HFFc6 (cell line): ENCODE data around the gene MYO1A. TPM values are rescaled to one million over a fixed set of nuclear protein-coding genes. Genes with fewer than 3 reads are reported as not detected.
A peak's percentile ranks its signal among the peaks of the same experiment; 100 is the strongest.

Experiments
- DNase-seq: peaks from one replicate; pipeline ENCODE4 v3.0.0-alpha.2; 2018
- H3K27ac Mint-ChIP-seq: 2 replicates; pipeline ENCODE4 v1.8.0; 2020; ENCODE audit warnings: mild to moderate bottlenecking, mixed read lengths
- H3K27me3 Mint-ChIP-seq: 2 replicates; pipeline ENCODE4 v1.8.0; 2021; ENCODE audit warnings: mild to moderate bottlenecking, moderate library complexity, mixed read lengths; ENCODE audit not compliant: insufficient read depth
- H3K36me3 Mint-ChIP-seq: 2 replicates; pipeline ENCODE4 v1.8.0; 2021; ENCODE audit warnings: low read depth, mixed read lengths
- H3K4me1 Mint-ChIP-seq: 2 replicates; pipeline ENCODE4 v1.8.0; 2020; ENCODE audit warnings: low read depth, mixed read lengths
- H3K4me3 Mint-ChIP-seq: 2 replicates; pipeline ENCODE4 v1.8.0; 2020; ENCODE audit warnings: mild to moderate bottlenecking, moderate library complexity, mixed read lengths
- H3K9me3 Mint-ChIP-seq: 2 replicates; pipeline ENCODE4 v1.8.0; 2020; ENCODE audit warnings: mild to moderate bottlenecking, mixed read lengths
- CTCF ChIP-seq: fragments of 200-600 bp; sonication (generic); IDR thresholded peaks from 2 replicates; pipeline ENCODE4 v1.5.0; 2021; ENCODE audit warnings: antibody characterized with exemption, mild to moderate bottlenecking
- total RNA-seq, 6 experiments: library from RNA; stranded (reverse); fragmentation: NEBNext Ultra II Directional; extraction: Animal tissue kit (Norgen Biotek cat#: 25700); gene quantifications; 2 replicates in 1 of 6; 3 replicates in 5 of 6; pipeline ENCODE4 v1.2.3, GENCODE V29; 2021

The MYO1A gene
- total RNA-seq, 6 experiments from 2014 or later = 0.23 TPM; not detected in 5

GRCh38 chr12:56991319-56992246 is 58.3 kb downstream of the MYO1A start:
- Mint-ChIP-seq H3K27me3 (peaks cover 10% of the 10 kb centered on the region), H3K9me3 (no peaks in the 10 kb centered on the region), H3K36me3 (no peaks in the 10 kb centered on the region; the same call in 1 of the 2 replicates), H3K4me3 (no peak overlapping the region), H3K27ac (no peak overlapping the region), H3K4me1 (peaks cover 36% of the 10 kb centered on the region)
- TF ChIP-seq CTCF = no peak
- DNase-seq = no peak

DNA sequence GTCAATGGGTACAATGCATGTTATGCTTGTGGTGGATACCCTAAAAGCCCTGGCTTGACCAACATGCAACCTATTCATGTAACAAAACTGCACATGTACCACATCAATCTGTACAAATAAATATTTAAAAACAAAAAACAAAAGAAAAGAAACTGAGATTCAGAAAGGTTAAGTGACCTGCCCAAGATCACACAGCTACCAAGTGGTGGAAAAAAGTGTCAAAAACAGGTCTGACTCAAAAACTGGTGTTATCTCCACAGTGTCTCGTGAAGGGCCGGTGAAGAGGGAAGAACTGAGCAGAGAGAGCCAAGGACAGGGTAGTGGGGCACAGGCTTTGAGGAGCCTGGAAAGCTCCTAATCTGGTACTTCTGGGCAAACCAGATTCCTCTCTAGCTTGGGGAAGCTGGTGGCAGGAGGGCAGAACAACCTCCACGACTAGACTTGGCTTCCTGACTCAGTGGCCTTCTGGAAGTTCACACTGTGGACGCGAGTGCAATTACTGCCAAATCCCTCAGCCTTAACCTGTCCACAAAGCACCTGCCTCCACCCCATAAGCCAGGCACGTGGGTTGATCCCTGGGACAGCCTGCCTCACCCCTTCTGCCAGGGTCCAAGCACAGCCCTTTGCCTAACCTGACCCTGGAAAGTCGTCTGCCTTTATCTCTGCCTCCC is 59.1 kb downstream of the MYO1A start:
- Mint-ChIP-seq H3K4me1 (peaks cover 41% of the 10 kb centered on the region), H3K9me3 (no peaks in the 10 kb centered on the region), H3K36me3 (no peaks in the 10 kb centered on the region; the same call in 1 of the 2 replicates)

GRCh38 chr12:56989861-56990610 is 59.9 kb downstream of the MYO1A start:
- Mint-ChIP-seq H3K4me3 (no peak overlapping the region; the same call in 1 of the 2 replicates), H3K4me1 (peaks cover 44% of the 10 kb centered on the region), H3K27me3 (peaks cover 10% of the 10 kb centered on the region), H3K36me3 (no peaks in the 10 kb centered on the region), H3K27ac (peak overlapping the region; percentile 1; the same call in 1 of the 2 replicates), H3K9me3 (no peaks in the 10 kb centered on the region)
- TF ChIP-seq CTCF = no peak
- DNase-seq = peak; percentile 21

More for the DNA sequence above, 59.1 kb downstream of the MYO1A start:
- DNase-seq = no peak
- Mint-ChIP-seq H3K27me3 (peaks cover 10% of the 10 kb centered on the region), H3K4me3 (no peak overlapping the region), H3K27ac (no peak overlapping the region)
- no peak for TF ChIP-seq CTCF

DNA sequence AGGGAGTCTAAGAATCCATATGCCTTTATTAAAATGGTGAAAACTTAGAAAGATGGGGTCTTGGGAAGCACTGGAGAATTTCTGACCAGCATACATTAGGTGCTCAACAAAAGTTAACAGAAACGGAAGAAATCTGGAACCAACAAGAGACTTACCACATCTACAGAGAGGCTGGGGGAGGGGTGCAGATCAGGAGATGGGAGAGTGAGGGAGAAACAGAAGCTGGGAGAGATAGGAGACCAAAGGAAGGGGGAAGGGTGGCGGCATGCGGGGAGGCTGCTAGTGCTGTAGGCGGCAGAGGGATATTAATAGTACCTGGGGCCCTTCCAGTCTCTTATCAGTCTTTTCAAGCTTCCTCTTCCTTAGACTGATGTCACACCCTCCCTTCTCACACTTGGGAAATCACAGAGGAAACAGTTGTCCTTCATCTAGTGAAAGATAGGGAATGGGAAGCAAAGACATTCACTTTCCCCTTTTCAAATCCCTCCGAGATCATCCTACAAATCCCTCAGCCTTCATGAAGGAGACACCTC is 61.7 kb downstream of the MYO1A start:
- Mint-ChIP-seq H3K36me3 (no peaks in the 10 kb centered on the region), H3K27ac (no peak overlapping the region), H3K4me3 (no peak overlapping the region), H3K27me3 (peaks cover 14% of the 10 kb centered on the region), H3K9me3 (no peaks in the 10 kb centered on the region), H3K4me1 (peaks cover 44% of the 10 kb centered on the region)
- no peak for DNase-seq
- no peak for TF ChIP-seq CTCF

DNA sequence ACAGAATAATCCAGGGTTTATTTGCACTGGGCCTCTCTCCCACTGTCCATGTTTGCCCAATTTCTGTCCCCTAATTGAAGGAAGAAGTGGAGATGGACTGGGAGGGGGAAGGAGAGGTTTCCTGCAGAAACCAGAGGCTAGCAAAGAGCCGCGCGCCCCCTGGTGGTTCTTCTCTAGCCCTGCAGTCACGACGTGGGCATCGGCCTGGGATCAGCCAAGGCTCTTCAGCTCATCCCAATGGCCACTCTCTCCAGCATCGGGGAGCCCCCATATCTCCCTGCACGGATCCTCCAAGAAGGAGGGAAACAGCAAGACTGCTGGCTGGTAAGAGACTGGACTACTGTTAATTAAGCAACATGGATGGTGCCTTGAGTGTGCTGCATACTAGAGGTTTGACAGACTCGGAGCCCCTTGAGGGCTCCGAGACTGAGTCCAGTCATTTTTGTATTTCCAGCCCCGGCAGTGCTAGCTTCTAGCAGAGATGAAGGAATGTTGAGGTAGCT is 62.3 kb downstream of the MYO1A start:
- Mint-ChIP-seq H3K27ac (no peak overlapping the region), H3K9me3 (no peaks in the 10 kb centered on the region), H3K27me3 (peaks cover 14% of the 10 kb centered on the region), H3K4me1 (peaks cover 44% of the 10 kb centered on the region), H3K36me3 (no peaks in the 10 kb centered on the region), H3K4me3 (no peak overlapping the region)
- peak; percentile 98 for TF ChIP-seq CTCF
- DNase-seq = peak; percentile 55
